NCI-H2227 (cell line): ENCODE measurements around the gene ANKRD11.

Source experiments
- DNase-seq: peaks from one replicate; lab custom pipeline; 2025; ENCODE audit not compliant: unreplicated experiment; lab: John Stamatoyannopoulos, UW

ANKRD11 gene

GRCh38 chr16:89290472-89290871 lies 199.9 kb downstream of the ANKRD11 start:
- no peak for DNase-seq

DNA sequence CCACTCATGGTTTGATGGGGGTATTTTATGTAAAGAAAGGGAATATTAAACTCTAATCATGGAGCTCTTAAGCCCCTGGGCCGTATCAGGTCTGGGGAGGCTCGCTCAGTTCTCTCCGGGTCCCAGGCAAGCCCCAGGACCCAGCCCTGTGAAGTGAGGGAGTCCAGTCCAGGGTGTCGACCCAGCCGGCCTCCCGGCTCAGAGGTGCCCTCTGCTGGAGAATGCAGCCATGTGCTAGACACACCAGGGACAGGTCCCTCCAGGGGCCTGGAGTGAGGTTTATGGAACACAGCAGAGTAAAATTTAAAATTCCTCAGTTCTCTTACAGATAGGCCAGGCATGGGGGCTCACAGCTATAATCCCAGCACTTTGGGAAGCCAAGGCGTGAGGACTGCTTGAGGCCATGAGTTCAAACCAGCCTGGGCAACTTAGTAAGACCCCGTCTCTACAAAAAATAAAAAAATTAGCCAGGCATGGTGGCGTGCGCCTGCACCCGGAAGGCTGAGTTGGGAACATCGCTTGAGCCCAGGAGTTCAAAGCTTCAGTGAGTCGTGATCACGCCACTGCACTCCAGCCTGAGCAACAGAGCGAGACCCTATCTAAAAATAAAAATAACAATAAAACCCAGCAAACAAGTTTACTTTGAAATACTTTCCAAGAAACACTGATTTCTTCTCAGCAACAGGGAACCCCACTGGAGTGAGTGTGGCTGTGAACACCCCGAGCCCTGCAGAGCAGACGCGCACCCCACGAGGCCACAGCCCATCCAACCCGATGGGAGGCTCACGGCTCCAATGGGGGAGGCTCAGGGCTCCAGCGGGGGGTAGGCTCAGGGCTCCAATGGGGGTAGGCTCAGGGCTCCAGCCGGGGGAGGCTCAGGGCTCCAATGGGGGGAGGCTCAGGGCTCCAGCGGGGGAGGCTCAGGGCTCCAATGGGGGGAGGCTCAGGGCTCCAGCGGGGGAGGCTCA lies 200.6 kb downstream of the ANKRD11 start:
- no peak for DNase-seq

- DNase-seq: no peak
These were observed 201.4 kb downstream of the ANKRD11 start for GRCh38 chr16:89288966-89289365.

DNA sequence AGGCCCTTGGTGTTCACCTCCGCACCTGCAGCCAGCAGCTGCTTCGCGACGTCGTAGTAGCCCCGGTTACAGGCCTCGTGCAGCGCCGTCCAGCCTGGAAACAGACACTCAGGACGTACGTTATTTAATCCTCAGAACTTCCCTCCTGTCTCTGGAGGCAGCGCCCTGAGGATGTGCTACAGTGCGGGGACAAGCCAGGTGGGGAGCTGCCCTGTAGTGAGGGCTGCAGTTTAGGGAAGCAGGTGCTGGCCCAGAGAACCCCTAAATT lies 201.8 kb downstream of the ANKRD11 start:
- no peak for DNase-seq

DNA sequence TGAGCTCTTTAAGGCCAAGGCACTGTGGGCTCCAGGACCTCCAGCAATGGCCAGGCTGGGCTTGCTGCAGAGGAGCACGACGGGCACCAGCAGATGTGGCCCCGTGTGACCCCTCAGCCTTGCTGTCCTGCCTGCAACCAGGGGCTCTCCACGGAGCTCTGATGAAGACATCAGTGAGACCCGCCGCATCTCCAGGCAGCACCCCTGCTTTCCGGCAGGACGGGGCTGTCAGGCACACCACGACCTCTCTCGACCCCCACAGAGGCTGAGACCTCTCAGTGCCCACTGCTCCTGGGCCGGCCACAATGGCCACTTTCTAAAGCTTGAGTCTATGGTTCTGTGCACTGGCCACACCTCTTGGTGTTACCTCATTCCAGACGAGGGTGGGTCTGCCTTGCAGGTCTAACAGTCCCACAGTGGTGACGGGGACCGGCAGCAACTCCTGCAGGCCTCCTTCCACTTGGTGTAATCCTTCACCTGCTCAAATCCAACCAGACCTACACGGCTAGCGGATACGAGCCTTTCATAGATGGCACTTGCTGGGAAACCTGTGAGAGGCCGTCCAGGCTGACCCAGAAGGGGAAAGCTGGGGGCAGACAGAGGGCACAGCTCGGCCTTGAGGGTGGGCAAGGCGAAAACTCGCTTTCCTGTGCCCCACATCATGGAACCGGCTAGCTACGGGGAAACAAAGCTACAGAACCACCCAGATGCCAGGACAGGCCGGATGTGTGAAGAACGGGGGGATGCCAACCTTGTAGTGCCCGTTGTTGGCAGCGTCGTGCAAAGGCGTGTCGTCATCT lies 202.4 kb downstream of the ANKRD11 start:
- no peak for DNase-seq

DNA sequence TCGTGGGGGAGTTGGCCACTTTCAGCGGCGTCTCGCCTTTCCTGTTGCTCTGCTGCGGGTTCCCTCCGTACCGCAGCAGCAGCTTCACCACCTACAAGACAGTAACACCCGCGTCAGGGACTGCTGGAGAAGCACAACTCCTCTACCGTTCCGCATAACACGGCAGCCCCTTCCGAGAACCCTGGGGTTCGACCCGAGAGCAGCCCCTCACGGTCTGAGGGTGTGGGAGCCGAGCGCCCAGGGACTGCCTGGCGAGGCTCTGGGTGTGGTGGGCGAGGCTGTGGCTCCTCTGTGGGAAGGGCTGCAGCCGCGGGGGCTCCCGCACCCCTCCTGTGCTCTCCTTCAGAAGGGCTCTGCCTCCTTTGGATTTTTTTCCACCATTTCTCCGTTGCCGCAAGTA lies 204.3 kb downstream of the ANKRD11 start:
- no peak for DNase-seq

DNA sequence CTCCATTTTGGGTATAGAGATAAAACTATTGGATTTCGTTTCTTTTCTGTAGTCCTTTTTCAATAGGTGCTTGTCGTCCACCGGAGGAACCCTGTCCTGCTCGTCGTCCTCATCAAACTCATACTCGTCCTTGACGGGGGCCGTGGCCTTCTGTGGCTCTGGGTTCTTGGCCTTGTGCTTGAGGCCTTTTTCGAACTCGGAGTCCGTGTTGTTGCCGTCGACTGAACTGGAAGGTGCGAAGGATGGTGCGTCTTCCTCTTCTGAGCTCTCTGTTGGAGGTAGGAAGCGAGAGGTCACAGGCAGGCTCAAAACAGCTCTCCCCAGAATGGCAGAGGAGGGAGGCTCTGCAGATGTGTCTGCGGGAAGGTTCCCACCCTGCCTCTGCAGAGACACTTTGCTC lies 205.0 kb downstream of the ANKRD11 start:
- DNase-seq: no peak

- DNase-seq: no peak
These were observed 206.9 kb downstream of the ANKRD11 start for GRCh38 chr16:89283449-89283848.

GRCh38 chr16:89282523-89282922 lies 207.8 kb downstream of the ANKRD11 start:
- DNase-seq: no peak

- no peak for DNase-seq
These were observed 208.5 kb downstream of the ANKRD11 start for GRCh38 chr16:89281829-89282228.

DNA sequence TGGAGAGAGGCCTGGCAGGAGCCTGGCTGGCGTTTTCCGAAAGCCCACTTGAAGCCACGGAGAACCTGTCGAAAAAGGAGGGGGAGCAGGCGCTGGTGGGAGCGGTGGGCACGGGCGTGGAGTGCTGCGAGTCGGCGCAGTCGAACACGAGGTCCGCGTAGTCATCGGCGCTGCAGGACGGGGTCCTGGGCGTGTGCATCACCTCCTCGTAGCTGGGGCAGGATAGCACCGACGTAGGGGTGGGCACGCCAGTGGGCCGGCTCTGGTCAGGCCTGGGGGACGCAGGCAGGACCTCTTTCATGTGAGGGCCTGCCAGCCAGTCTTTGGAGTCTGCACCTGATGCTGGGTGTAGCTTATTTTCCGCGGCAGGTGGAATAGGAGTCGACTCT lies 209.2 kb downstream of the ANKRD11 start:
- no peak for DNase-seq

DNA sequence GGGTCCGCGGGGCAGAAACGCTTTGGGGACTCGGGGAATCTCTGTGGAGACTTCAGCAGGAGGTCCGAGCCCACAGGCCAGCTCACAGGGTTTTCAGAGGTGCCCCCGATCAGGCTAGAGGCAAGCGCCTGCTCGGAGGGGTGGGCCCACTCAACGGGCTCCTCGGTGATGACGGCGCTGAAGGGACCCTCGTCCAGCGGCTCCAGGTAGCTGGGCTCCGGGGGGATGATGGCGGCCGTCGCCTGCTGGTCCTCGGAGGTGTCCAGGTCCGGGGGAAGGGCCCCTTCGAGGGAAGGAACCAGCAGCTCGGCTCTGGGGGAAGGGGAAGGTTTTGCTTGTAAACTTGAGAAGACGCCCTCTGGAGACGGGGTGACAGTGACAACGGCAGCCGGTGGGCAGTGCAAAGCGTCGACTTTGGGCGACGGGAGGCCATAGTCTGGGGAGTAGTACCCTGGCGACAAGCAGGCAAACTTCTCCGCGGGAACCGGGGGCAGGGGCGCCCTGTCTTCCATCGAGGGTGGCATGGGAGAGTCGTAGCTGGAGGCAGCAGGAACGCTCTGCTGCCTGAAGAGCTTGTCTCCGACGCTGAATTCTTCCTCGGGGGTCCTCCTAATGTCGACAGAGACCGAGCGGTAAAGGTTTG lies 209.7 kb downstream of the ANKRD11 start:
- DNase-seq: no peak

DNA sequence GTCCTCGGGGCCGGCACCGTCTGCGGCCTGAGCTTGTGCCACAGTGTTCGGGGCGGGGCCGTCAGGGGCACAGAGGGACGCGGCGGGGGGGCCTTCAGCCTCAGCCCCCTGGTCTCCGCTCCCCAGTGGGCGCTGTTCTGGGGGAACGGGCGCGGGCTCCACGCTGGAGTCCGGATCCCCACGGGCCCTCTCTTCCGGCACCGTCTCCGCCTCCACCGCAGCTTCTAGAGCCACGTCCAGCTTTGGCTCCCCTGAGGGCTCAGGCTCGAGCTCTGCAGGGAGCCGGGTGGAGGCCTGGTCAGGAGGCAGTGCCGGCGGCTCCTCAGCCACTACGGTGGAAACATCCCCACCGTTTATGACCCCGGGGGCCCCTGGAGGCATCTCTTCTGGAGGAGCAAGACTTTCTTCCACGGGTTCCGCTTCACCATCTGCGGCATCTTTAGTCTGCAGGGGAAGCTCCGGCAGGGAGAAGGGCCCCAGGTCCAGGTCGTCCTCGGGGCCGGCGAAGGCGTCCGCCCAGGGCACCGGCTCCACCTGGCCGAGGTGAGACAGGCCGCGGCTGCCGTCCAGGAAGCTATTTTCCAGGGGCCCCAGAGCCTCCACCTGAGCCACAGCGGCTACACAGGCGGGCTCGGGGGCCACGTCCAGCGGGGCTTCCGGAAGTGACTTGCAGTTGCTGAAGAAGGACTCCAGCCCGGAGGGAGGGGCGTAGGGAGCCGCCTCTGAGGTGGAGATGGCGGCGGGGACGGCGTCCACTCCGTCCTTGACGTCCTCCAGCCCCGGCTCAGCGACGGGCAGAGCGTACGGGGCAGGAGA lies 210.5 kb downstream of the ANKRD11 start:
- no peak for DNase-seq

GRCh38 chr16:89278441-89279240 lies 211.7 kb downstream of the ANKRD11 start:
- DNase-seq: no peak

GRCh38 chr16:89277641-89278341 lies 212.6 kb downstream of the ANKRD11 start:
- no peak for DNase-seq

- DNase-seq: no peak
These were observed 213.3 kb downstream of the ANKRD11 start for GRCh38 chr16:89277049-89277448.

DNA sequence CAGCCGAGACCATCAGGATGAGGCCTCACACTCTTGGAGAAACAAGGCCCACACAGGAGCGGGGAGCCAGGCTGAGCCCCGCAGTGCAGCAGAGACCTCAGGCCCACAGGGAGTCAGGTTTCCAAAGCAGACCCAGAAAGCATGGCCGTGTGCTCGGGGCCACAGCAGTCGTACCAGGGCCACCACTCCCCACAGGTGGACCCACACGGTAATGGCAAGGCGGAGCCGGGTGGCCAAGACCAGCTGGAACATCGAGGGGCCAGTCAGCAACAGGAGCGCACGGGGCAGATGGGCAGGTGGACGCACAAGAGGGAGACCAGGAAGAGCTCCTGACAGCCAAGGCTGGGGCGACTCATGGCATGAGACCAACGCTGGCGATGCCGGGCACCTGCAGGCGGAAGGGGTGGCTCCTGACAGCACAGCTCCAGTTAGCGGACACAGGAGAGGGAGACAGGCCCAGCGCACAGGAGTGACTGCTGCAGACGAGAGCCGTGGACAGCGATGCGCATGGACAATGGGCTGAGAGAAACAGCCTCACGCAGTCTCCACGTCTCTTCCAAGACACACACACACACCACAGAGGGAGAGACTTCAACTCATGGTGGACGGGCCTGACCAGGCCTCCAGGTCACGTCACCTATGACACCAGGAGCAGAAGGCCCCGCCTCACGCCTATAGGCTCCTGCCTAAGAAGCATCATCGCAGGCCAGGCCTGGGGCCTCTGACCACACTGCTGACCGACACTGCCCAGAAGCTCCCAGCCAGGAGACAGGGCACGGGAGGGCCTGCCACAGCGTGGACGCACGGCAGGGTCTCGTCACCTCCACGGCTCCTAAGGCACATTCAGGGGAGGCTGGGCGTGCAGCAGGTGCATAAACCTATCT lies 214.3 kb downstream of the ANKRD11 start:
- DNase-seq: no peak

DNA sequence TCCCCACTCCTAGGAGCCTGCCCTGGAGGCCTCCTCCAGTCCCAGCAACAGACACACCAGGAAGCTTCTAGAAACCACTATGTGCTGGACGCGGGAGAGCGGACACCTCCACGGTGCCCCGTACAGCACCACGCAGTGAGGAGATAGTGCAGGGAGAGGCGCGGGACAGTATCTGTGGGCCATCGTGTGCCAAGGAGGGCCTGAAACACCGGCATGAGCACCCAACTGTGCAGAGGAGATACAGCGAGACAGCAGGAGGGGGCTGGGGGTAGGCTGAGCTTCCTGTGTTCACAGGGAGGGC lies 215.1 kb downstream of the ANKRD11 start:
- no peak for DNase-seq
